GM12872 (cell line): Measurements from ENCODE around the gene ANGPT4.

ENCODE experiments used
- TF ChIP-seq, protein P1 (sequence below): IDR thresholded peaks from 3 replicates; pipeline ENCODE4 v1.5.1; 2011; ENCODE audit warnings: low read depth, mild to moderate bottlenecking, low read length, moderate library complexity; ENCODE audit not compliant: insufficient read depth

ANGPT4 gene

GRCh38 chr20:846894-847278 is 69.2 kb downstream of the ANGPT4 start:
- TF ChIP-seq, protein P1, sequence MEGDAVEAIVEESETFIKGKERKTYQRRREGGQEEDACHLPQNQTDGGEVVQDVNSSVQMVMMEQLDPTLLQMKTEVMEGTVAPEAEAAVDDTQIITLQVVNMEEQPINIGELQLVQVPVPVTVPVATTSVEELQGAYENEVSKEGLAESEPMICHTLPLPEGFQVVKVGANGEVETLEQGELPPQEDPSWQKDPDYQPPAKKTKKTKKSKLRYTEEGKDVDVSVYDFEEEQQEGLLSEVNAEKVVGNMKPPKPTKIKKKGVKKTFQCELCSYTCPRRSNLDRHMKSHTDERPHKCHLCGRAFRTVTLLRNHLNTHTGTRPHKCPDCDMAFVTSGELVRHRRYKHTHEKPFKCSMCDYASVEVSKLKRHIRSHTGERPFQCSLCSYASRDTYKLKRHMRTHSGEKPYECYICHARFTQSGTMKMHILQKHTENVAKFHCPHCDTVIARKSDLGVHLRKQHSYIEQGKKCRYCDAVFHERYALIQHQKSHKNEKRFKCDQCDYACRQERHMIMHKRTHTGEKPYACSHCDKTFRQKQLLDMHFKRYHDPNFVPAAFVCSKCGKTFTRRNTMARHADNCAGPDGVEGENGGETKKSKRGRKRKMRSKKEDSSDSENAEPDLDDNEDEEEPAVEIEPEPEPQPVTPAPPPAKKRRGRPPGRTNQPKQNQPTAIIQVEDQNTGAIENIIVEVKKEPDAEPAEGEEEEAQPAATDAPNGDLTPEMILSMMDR, result no peak

GRCh38 chr20:845941-846893 is 69.9 kb downstream of the ANGPT4 start:
- TF ChIP-seq, protein P1, result no peak

DNA sequence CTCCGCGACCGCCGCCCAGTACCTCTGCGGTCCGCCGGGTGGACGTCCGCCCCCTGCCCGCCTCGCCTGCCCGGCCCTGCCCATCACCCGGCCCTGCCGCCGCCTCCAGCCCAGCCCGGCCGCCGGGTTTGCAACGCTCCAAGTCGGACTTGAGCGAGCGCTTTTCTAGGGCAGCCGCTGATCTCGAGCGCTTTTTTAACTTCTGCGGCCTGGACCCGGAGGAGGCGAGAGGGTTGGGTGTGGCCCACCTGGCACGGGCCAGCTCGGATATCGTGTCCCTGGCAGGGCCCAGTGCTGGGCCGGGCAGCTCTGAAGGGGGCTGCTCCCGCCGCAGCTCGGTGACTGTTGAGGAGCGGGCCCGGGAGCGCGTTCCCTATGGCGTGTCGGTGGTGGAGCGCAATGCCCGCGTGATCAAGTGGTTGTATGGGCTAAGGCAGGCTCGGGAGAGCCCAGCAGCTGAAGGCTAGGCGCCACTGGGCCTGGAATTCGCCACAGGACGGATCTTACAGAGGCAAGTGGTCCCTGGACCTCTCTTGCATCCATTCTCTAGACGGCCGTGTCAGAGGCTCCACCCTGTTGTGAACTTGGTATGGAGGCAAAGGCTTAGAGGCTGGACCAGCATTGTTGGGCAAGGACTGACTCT is 70.8 kb downstream of the ANGPT4 start:
- TF ChIP-seq, protein P1, result no peak

- TF ChIP-seq, protein P1, result no peak
Observed at GRCh38 chr20:844473-845225, 71.5 kb downstream of the ANGPT4 start.

DNA sequence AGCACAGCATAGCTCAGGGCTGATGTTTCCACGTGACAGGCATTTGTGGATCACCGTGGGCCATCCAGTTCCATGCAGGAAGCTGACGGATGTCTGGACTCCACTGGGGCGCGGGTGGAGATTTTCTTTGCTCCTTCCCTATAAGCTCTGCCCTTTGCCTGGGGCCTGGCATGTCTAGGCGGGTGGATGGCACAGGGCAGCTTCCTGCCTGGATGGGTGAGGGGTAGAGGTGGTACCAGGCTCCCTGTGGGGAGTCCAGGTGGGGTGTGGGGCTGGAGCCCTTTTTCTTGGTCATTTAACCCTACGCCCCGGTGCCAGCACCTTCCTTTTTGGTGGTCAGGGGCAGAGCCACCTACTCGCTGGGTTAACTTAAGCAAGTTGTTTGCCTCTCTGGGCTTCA is 72.2 kb downstream of the ANGPT4 start:
- TF ChIP-seq, protein P1, result no peak

GRCh38 chr20:842547-842940 is 73.6 kb downstream of the ANGPT4 start:
- TF ChIP-seq, protein P1, result no peak
